Epithelial cell of esophagus (primary cell): ENCODE results near the gene SLC6A18.

ENCODE experiments used
- DNase-seq: peaks from one replicate; pipeline ENCODE4 v3.0.0; 2010; ENCODE audit warnings: low read depth
- H3K4me3 ChIP-seq: 2 replicates; pipeline ENCODE4 v1.5.1; 2011; ENCODE audit warnings: mild to moderate bottlenecking, low read length, control low read depth
- TF ChIP-seq, protein P1 (sequence below): IDR thresholded peaks from 2 replicates; pipeline ENCODE4 v1.5.1; 2011; ENCODE audit warnings: low read depth, mild to moderate bottlenecking, low read length, control low read depth, inconsistent platforms; ENCODE audit not compliant: insufficient read depth; ENCODE audit errors: missing control alignments

The SLC6A18 gene

DNA sequence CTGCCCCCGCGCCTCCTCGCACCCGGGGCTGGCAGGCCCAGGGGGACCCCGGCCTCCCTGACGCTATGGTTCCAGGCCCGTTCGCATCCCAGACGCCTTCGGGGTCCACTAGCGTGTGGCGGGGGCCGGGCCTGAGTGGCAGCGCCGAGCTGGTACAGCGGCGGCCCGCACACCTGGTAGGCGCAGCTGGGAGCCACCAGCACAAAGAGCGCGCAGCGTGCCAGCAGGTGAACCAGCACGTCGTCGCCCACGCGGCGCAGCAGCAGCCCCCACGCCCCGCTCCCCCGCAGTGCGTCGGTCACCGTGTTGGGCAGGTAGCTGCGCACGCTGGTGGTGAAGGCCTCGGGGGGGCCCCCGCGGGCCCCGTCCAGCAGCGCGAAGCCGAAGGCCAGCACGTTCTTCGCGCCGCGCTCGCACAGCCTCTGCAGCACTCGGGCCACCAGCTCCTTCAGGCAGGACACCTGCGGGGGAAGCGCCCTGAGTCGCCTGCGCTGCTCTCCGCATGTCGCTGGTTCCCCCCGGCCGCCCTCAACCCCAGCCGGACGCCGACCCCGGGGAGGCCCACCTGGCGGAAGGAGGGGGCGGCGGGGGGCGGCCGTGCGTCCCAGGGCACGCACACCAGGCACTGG is 69.1 kb downstream of the SLC6A18 start:
- TF ChIP-seq, protein P1, sequence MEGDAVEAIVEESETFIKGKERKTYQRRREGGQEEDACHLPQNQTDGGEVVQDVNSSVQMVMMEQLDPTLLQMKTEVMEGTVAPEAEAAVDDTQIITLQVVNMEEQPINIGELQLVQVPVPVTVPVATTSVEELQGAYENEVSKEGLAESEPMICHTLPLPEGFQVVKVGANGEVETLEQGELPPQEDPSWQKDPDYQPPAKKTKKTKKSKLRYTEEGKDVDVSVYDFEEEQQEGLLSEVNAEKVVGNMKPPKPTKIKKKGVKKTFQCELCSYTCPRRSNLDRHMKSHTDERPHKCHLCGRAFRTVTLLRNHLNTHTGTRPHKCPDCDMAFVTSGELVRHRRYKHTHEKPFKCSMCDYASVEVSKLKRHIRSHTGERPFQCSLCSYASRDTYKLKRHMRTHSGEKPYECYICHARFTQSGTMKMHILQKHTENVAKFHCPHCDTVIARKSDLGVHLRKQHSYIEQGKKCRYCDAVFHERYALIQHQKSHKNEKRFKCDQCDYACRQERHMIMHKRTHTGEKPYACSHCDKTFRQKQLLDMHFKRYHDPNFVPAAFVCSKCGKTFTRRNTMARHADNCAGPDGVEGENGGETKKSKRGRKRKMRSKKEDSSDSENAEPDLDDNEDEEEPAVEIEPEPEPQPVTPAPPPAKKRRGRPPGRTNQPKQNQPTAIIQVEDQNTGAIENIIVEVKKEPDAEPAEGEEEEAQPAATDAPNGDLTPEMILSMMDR: no peak
- DNase-seq: no peak
- no peak overlapping the region for H3K4me3 ChIP-seq

DNA sequence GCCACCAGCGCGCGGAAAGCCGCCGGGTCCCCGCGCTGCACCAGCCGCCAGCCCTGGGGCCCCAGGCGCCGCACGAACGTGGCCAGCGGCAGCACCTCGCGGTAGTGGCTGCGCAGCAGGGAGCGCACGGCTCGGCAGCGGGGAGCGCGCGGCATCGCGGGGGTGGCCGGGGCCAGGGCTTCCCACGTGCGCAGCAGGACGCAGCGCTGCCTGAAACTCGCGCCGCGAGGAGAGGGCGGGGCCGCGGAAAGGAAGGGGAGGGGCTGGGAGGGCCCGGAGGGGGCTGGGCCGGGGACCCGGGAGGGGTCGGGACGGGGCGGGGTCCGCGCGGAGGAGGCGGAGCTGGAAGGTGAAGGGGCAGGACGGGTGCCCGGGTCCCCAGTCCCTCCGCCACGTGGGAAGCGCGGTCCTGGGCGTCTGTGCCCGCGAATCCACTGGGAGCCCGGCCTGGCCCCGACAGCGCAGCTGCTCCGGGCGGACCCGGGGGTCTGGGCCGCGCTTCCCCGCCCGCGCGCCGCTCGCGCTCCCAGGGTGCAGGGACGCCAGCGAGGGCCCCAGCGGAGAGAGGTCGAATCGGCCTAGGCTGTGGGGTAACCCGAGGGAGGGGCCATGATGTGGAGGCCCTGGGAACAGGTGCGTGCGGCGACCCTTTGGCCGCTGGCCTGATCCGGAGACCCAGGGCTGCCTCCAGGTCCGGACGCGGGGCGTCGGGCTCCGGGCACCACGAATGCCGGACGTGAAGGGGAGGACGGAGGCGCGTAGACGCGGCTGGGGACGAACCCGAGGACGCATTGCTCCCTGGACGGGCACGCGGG is 69.9 kb downstream of the SLC6A18 start, which contains the start of gene TERT:
Gene TERT, minus strand, starts transcription at position 234 of the 815 bp plus-strand sequence. Its CDS starts 79 bp downstream, at position 155.
- H3K4me3 ChIP-seq: no peak within 1 kb of the TSS
- no peak for DNase-seq
- TF ChIP-seq, protein P1: no peak

DNA sequence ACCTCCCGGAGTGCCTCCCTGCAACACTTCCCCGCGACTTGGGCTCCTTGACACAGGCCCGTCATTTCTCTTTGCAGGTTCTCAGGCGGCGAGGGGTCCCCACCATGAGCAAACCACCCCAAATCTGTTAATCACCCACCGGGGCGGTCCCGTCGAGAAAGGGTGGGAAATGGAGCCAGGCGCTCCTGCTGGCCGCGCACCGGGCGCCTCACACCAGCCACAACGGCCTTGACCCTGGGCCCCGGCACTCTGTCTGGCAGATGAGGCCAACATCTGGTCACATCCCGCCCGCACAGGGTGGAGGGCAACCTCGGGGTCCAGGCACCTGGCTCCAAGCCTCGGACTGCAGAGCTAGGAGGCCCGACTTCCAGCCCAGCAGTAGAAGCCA is 70.5 kb downstream of the SLC6A18 start:
- DNase-seq: no peak
- no peak overlapping the region for H3K4me3 ChIP-seq
- TF ChIP-seq, protein P1: no peak
